Activated naive CD4-positive, alpha-beta T cell treated with anti-CD3 and anti-CD28 coated beads, Interleukin-2, amount 10 ng/mL, durations not matched to agents 7 days and 5 days (primary cell): ENCODE measurements around the gene ZNF407.
"Not testable (repeated sequence)": the region's sequence is repeated elsewhere in the genome, so short reads cannot be mapped to it uniquely, and the experiment has no call there.

Source experiments
- CTCF ChIA-PET: fragments of 350-600 bp; sonication (Branson Sonifier 250); formaldehyde crosslinking; loops from one replicate; lab custom pipeline; 2021; ENCODE audit warnings: antibody characterized with exemption; lab: Charles Lee
- DNase-seq: peaks from one replicate; pipeline ENCODE4 v3.0.0-alpha.2; 2020
- H3K27ac Mint-ChIP-seq: one replicate; pipeline ENCODE4 v1.8.0; 2021; ENCODE audit warnings: mild to moderate bottlenecking, moderate library complexity, mixed read lengths
- H3K27me3 Mint-ChIP-seq: one replicate; pipeline ENCODE4 v1.8.0; 2021; ENCODE audit warnings: mild to moderate bottlenecking, mixed read lengths
- H3K36me3 Mint-ChIP-seq: one replicate; pipeline ENCODE4 v1.8.0; 2021; ENCODE audit warnings: mixed read lengths
- H3K4me1 Mint-ChIP-seq: one replicate; pipeline ENCODE4 v1.8.0; 2021; ENCODE audit warnings: mixed read lengths
- H3K4me3 Mint-ChIP-seq: one replicate; pipeline ENCODE4 v1.8.0; 2021; ENCODE audit warnings: mild to moderate bottlenecking, moderate library complexity, mixed read lengths
- H3K9me3 Mint-ChIP-seq: one replicate; pipeline ENCODE4 v1.8.0; 2021; ENCODE audit warnings: mixed read lengths

Gene ZNF407

DNA sequence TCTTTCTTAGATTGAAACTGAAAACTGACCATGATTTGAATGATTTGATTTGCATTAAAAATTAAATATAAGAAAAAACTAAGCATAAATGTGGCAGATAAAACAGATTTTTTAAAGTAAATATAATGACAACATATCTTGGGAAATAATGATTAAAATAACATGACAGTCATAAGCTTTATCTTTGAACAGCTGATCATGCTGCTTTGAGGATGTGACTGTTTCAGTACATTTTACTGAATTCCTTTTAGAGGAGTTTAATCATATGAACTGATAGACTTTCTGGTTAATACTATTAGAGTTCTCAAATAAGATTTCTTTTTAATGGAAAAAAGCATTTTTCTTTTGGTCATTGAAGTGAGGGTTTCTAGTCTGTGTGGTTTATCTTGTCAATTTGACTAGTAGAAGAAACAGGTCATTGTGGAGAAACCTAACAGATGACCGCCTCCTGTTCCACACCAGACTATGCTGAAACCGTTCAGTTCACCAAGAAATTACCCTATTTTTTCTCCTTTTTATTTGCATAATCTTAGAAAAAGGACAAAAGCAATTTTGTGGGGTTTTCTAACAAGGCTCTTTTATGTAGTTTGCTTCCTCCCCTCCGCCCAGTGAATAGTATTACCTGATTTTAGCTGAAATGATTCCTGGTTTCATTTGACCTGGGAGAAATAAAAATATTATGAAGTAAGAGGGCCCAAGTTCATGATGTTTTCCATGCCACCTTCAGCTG is 349.1 kb downstream of the ZNF407 start:
- no peaks in the 10 kb centered on the region for H3K9me3 Mint-ChIP-seq
- no peaks in the 10 kb centered on the region for H3K36me3 Mint-ChIP-seq
- no peak overlapping the region for H3K4me3 Mint-ChIP-seq
- no peak for DNase-seq
- CTCF ChIA-PET = no interaction called here
- H3K4me1 Mint-ChIP-seq = peaks cover 38% of the 10 kb centered on the region
- H3K27me3 Mint-ChIP-seq = no peaks in the 10 kb centered on the region
- H3K27ac Mint-ChIP-seq = no peak overlapping the region

DNA sequence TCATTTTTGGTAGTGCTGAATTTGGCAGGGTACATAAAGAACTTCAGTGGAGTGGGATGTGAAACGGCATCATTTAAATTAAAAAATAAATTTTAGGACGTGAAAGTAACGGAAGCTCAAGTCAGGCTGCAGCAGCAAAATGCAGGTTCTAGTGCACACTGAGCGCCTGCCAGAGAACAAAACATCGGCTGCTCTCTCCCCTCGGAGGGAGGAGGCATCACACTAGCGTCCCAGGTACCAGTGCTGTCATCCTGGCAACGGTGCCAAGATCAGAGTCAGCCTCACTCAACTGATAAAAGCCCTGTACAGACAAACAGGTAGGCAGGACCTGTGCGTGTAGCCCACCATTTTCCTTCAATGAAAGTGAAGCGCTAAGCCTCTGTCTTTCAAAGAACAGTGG is 349.7 kb downstream of the ZNF407 start:
- no peak for DNase-seq
- Mint-ChIP-seq H3K27me3 (no peaks in the 10 kb centered on the region), H3K27ac (no peak overlapping the region), H3K9me3 (no peaks in the 10 kb centered on the region), H3K4me3 (no peak overlapping the region), H3K4me1 (peaks cover 32% of the 10 kb centered on the region), H3K36me3 (no peaks in the 10 kb centered on the region)
- CTCF ChIA-PET = no interaction called here

DNA sequence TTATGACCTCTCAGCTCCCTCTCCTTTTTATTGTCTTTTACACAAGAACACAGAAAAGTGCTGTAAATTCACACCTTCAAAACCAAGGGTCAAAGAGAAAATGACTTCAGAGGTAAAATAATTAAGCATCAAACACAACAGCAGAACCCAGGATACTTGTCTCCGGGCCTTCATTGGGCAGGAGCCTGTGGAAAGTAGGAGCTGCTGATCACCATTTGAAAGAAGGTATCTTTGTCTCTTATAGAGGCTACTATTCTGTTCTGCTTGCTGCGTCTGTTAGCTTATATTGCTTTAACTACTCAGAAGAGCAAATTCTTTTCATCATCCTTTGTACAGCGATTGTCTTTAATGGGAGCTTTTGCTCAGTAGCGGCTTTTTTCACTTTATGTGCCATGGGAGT is 350.2 kb downstream of the ZNF407 start:
- CTCF ChIA-PET = interaction anchor here (1.6 kb wide), 1 partner anchor 16 kb away, joined by 6 read pairs; no protein-coding TSS in a partner anchor
- H3K27me3 Mint-ChIP-seq = no peaks in the 10 kb centered on the region
- no peak overlapping the region for H3K27ac Mint-ChIP-seq
- no peak for DNase-seq
- H3K36me3 Mint-ChIP-seq = no peaks in the 10 kb centered on the region
- H3K4me3 Mint-ChIP-seq = no peak overlapping the region
- peaks cover 28% of the 10 kb centered on the region for H3K4me1 Mint-ChIP-seq
- H3K9me3 Mint-ChIP-seq = no peaks in the 10 kb centered on the region

DNA sequence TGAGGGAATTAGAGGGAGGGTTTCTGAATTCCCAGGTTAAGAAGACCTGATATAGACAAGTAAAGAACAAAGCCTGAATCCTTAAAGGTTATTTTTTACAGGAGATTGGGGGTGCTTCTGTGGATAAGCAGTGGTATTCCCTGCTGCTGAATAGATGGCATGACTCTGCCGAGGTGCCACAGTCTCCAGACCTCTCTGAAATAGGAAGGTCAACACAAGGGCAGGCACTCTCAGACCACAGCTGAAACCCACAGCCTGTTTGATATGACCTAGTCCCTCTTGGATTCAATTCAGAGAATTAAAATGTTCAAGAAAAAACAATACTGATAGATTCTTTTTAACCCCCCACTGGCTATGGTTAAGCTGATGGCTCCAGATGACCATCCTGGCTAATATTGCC is 351.9 kb downstream of the ZNF407 start:
- Mint-ChIP-seq H3K4me1 (peaks cover 18% of the 10 kb centered on the region), H3K36me3 (no peaks in the 10 kb centered on the region), H3K27ac (no peak overlapping the region), H3K4me3 (no peak overlapping the region), H3K9me3 (no peaks in the 10 kb centered on the region), H3K27me3 (no peaks in the 10 kb centered on the region)
- CTCF ChIA-PET = interaction anchor here (1.2 to 1.6 kb wide), 3 partner anchors 14 to 44 kb away, joined by 3 to 6 read pairs (median 4); no protein-coding TSS in a partner anchor
- no peak for DNase-seq

GRCh38 chr18:74950479-74950878 is 352.8 kb downstream of the ZNF407 start:
- H3K27me3 Mint-ChIP-seq = no peaks in the 10 kb centered on the region
- H3K27ac Mint-ChIP-seq = no peak overlapping the region
- CTCF ChIA-PET = interaction anchor here (1.1 to 1.2 kb wide), 3 partner anchors 13 to 43 kb away, joined by 3 read pairs; no protein-coding TSS in a partner anchor
- H3K9me3 Mint-ChIP-seq = no peaks in the 10 kb centered on the region
- H3K4me3 Mint-ChIP-seq = peak overlapping the region; percentile 6
- peaks cover 18% of the 10 kb centered on the region for H3K4me1 Mint-ChIP-seq
- DNase-seq = no peak
- H3K36me3 Mint-ChIP-seq = no peaks in the 10 kb centered on the region

DNA sequence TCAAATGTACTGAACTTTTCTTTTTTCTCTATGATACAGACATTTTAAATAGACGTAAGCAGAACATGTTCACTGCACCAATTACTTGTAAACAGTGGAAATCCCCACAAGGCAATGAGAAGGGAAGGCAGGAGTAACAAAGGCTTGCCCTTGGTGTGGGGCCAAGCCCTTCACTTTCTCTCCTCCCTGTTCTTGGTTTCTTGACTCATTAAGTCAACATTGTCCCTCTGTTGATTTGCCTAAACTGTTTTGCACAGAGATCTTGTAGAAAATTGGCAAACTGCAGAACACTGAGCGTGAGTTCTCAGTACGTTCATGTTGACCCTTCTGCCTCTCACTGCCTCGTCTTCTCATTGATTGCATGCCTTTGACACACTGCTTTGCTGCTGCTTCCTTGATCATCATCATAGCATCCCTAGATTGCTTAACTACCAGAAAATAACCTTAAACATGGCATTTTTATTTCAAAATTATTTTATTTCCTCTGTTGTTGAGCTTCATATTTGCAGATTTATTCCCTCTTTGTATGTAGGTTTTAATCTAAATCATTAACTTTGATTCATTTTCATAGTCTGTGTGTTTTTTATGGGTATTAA is 353.6 kb downstream of the ZNF407 start:
- peaks cover 18% of the 10 kb centered on the region for H3K4me1 Mint-ChIP-seq
- H3K9me3 Mint-ChIP-seq = no peaks in the 10 kb centered on the region
- H3K27me3 Mint-ChIP-seq = no peaks in the 10 kb centered on the region
- DNase-seq = no peak
- CTCF ChIA-PET = interaction anchor here (1.1 kb wide), 2 partner anchors 12 to 40 kb away, joined by 3 read pairs; no protein-coding TSS in a partner anchor
- no peaks in the 10 kb centered on the region for H3K36me3 Mint-ChIP-seq
- H3K4me3 Mint-ChIP-seq = no peak overlapping the region
- H3K27ac Mint-ChIP-seq = no peak overlapping the region

DNA sequence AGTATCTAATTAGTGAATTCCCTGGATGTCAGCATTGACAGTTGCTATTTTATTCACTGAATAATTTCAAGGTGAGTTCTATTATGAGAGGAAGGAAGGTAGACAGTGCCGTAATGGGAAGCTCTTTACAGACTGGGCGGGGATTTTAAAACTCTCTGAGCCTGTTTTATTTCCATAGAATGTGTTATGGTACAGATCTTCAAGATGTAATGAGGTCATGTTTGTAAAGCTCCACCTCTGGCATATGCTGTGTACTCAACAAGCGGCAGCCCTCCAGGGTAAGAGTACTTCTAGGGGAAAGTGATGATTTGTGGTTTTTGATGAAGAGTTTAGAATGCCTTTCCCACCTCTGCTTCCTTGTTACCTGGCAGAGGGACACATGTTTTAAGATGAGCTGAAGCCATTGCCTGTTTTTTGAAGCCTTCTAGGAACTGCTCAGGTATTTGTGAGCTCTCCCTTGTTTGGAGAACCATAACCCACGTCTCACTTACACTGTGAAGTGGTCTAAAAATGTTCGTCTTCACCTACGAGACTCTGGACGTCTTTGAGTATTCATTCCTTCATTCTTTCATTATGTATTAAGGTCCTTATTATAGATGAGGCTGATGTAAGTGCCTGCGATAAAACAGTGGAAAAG is 360.0 kb downstream of the ZNF407 start:
- CTCF ChIA-PET = no interaction called here

GRCh38 chr18:74959216-74959615 is 361.5 kb downstream of the ZNF407 start:
- Mint-ChIP-seq H3K4me3 (no peak overlapping the region), H3K9me3 (no peaks in the 10 kb centered on the region), H3K4me1 (no peaks in the 10 kb centered on the region), H3K27ac (no peak overlapping the region), H3K27me3 (no peaks in the 10 kb centered on the region), H3K36me3 (peaks cover 2% of the 10 kb centered on the region)
- CTCF ChIA-PET = no interaction called here
- DNase-seq = no peak

More for the DNA sequence above, 360.0 kb downstream of the ZNF407 start:
- Mint-ChIP-seq H3K4me1 (no peaks in the 10 kb centered on the region), H3K9me3 (no peaks in the 10 kb centered on the region), H3K36me3 (peaks cover 2% of the 10 kb centered on the region), H3K27me3 (no peaks in the 10 kb centered on the region), H3K27ac (no peak overlapping the region), H3K4me3 (no peak overlapping the region)
- no peak for DNase-seq

DNA sequence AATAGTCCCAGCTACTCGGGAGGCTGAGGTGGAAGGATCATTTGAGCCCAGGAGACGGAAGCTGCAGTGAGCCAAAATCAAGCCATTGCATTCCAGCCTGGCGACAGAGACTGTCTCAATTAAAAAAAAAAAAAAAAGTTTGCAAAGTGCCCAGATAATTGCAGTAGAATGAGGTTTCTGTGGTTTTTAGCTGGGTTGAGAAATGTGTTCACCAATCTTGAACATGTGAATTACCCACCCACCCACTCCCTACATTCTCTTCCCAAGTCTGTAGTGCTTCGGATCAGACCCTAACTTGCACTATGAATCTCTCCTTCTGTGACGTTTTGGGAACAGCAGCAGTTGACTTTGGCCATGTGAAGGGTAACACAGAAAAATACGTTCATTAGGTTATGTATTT is 363.9 kb downstream of the ZNF407 start:
- CTCF ChIA-PET = no interaction called here
- Mint-ChIP-seq H3K27ac (no peak overlapping the region), H3K9me3 (no peaks in the 10 kb centered on the region), H3K36me3 (peaks cover 2% of the 10 kb centered on the region), H3K4me3 (no peak overlapping the region), H3K27me3 (no peaks in the 10 kb centered on the region), H3K4me1 (no peaks in the 10 kb centered on the region)
- no peak for DNase-seq

- no peaks in the 10 kb centered on the region for H3K36me3 Mint-ChIP-seq
- no peaks in the 10 kb centered on the region for H3K27me3 Mint-ChIP-seq
- H3K27ac Mint-ChIP-seq = no peak overlapping the region
- no peaks in the 10 kb centered on the region for H3K9me3 Mint-ChIP-seq
- no peaks in the 10 kb centered on the region for H3K4me1 Mint-ChIP-seq
- no peak for DNase-seq
- no peak overlapping the region for H3K4me3 Mint-ChIP-seq
- CTCF ChIA-PET = interaction anchor here (0.8 to 2.0 kb wide), 6 partner anchors 9 to 314 kb away, joined by 3 to 6 read pairs (median 4); no protein-coding TSS in a partner anchor
Observed at GRCh38 chr18:74963820-74964446, 366.3 kb downstream of the ZNF407 start.

DNA sequence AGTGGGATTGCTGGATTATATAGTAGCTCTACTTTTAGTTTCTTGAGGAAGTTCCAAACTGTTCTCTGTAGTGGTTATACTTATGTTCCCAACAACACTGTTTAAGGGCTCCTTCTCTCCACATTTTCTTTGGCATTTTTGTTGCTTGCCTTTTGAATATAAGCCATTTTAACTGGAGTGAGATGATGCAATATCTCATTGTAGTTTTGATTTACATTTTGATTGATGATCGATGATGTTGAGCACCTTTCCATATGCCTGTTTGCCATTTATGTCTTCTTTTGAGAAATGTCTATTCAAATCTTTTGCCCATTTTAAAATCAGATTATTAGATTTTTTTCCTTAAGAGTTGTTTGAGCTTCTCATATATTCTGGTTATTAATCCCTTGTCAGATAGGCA is 368.0 kb downstream of the ZNF407 start:
- no peaks in the 10 kb centered on the region for H3K27me3 Mint-ChIP-seq
- DNase-seq = no peak
- H3K36me3 Mint-ChIP-seq = peaks cover 1% of the 10 kb centered on the region
- H3K27ac Mint-ChIP-seq = no peak overlapping the region
- CTCF ChIA-PET = no interaction called here
- no peaks in the 10 kb centered on the region for H3K9me3 Mint-ChIP-seq
- no peaks in the 10 kb centered on the region for H3K4me1 Mint-ChIP-seq
- no peak overlapping the region for H3K4me3 Mint-ChIP-seq

DNA sequence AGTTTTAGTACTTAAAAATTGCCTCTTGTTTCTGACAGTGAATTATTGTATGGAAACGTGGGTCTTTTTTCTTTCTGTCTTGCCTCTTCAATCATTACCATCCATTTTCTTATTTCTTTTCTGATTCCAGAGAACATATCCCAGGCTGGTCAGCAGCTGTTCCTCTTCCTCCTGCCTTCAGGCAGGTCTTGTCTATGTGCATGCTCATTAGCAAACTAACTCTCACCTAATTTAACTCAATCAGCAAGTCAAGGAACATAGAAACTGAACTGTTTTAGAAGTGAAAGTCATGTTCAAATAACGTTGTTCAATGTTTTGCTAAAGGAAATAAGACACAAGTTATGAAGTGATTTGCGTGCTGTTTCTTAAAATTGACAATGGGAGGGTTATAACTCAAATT is 369.8 kb downstream of the ZNF407 start:
- DNase-seq = no peak
- Mint-ChIP-seq H3K4me1 (no peaks in the 10 kb centered on the region), H3K36me3 (peaks cover 1% of the 10 kb centered on the region), H3K27me3 (no peaks in the 10 kb centered on the region), H3K9me3 (no peaks in the 10 kb centered on the region), H3K27ac (no peak overlapping the region), H3K4me3 (no peak overlapping the region)
- CTCF ChIA-PET = no interaction called here

DNA sequence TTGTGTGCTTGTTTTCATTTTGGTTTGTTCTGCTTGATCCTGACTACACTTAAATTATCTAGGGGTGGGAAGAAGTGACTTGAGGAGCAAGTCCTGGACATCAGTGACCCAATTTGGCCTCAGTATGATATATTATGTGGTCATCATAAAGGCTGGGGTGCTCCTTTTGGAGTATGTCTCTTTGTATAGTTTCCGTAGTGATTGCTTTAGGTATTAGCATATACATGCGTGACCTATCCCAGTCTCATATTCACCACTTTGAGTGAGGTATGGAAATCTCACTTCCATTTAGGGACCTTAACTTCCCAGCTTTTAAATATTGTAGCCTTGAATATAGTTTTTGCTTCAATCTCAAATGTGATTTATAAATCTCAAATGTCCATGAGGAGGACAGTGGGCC is 370.3 kb downstream of the ZNF407 start:
- DNase-seq = no peak
- Mint-ChIP-seq H3K9me3 (no peaks in the 10 kb centered on the region), H3K27me3 (no peaks in the 10 kb centered on the region), H3K4me3 (no peak overlapping the region), H3K27ac (no peak overlapping the region), H3K36me3 (peaks cover 1% of the 10 kb centered on the region), H3K4me1 (no peaks in the 10 kb centered on the region)
- CTCF ChIA-PET = no interaction called here

DNA sequence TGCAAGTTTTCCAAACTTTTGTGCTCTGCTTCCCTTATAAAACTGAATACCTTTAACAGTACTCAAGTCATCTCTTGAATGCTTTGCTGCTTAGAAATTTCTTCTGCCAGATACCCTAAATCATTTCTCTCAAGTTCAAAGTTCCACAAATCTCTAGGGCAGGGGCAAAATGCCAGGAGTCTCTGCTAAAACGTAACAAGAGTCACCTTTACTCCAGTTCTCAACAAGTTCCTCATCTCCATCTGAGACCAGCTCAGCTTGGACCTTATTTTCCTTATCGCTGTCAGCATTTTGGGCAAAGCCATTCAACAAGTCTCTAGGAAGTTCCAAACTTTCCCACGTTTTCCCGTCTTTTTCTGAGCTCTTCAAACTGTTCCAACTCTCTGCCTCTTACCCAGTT is 373.7 kb downstream of the ZNF407 start:
- H3K27me3 Mint-ChIP-seq, H3K36me3 Mint-ChIP-seq, H3K4me3 Mint-ChIP-seq, H3K4me1 Mint-ChIP-seq, CTCF ChIA-PET, H3K9me3 Mint-ChIP-seq, DNase-seq, H3K27ac Mint-ChIP-seq: not testable (repeated sequence)
